ENCODE data around the gene EXOC3L1.
A peak's percentile ranks its signal among the peaks of the same experiment; 100 is the strongest.

The EXOC3L1 gene

DNA sequence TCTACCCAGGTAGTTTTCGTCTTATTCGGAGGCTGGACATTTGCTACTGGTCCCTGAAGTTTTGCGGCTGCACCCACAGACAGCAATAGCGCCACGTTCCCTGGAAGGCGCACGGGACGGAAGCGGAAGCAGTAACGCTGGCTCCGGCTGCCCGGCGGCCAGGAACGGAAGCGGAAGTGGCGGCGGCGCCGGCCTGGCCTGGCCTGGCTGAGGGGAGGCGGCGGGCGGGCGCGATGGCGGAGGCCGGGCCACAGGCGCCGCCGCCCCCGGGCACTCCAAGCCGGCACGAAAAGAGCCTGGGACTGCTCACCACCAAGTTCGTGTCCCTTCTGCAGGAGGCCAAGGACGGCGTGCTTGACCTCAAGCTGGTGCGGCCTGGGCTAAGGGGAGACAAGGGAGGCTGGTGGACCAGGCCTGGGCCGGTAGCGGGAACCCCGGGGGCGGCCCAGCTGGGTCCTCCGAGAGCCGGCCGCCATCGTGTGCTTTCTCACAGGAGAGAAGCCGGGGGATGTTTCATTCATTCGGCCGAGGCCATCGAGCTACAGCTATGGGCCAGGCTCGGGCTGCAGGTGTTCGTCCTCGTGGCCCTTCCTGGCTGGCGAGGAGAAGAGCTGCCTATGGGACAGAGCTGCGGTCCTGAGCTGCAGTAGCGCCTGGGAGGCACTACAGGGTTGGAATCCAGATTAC, 2.2 kb upstream of the EXOC3L1 start, which contains the start of gene E2F4:
TSS of gene E2F4 (plus strand) at position 161 of the 687 bp plus-strand sequence. CDS start at position 234, 73 bp downstream.
- ChIA-PET CTCF (interaction anchor here (0.9 to 9.3 kb wide), 2 partner anchors 19 to 238 kb away, joined by 3 to 83 read pairs; no protein-coding TSS in a partner anchor), POLR2A (no interaction called here)

DNA sequence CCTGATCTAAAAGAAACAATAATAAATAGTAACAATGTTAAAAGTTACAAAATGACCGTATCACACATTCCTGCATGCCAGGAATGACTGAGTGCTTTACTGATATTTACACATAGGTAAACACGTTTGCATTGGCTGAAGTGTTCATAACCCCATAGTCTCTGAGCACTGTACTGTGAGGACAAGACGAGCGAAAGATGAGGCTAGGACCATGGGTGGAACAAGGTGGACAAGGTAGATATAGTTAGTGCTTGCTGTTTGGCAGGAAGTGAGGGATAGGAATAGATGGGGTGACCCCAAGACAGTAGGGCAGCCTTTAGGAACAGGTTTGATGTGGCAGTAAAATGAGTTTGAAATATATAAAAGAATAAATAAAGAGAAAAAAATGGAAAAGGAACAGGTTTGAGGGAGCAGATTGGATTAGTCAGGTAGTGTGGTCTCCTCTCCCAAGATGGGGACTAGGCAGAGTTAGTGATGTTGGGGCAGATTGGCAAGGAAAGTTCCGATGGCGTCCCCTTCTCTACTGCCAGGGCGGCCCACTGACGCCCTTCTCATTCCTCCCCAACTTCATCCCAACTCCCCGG, 1.6 kb upstream of the EXOC3L1 start:
- CTCF ChIA-PET: interaction anchor here (7.5 kb wide), 1 partner anchor 240 kb away, joined by 90 read pairs; no protein-coding TSS in a partner anchor
- no peak for TF ChIP-seq CTCF (IDR thresholded peaks at IDR 0.05; ENCODE audit: insufficient read depth, low read length, missing control alignments)
- H3K4me3 ChIP-seq (ENCODE audit: low read depth, low read length): peak overlapping the region; percentile 56
- POLR2A ChIA-PET: no interaction called here
- no peak for DNase-seq (ENCODE audit: low read depth, low spot score)

More for the DNA sequence above, 2.2 kb upstream of the EXOC3L1 start, which contains the start of gene E2F4:
- DNase-seq (ENCODE audit: low read depth, low spot score): peak; percentile 40
- H3K4me3 ChIP-seq (ENCODE audit: low read depth, low read length): peak within 1 kb of the TSS; percentile 97
- TF ChIP-seq CTCF (IDR thresholded peaks at IDR 0.05; ENCODE audit: insufficient read depth, low read length, missing control alignments): no peak

DNA sequence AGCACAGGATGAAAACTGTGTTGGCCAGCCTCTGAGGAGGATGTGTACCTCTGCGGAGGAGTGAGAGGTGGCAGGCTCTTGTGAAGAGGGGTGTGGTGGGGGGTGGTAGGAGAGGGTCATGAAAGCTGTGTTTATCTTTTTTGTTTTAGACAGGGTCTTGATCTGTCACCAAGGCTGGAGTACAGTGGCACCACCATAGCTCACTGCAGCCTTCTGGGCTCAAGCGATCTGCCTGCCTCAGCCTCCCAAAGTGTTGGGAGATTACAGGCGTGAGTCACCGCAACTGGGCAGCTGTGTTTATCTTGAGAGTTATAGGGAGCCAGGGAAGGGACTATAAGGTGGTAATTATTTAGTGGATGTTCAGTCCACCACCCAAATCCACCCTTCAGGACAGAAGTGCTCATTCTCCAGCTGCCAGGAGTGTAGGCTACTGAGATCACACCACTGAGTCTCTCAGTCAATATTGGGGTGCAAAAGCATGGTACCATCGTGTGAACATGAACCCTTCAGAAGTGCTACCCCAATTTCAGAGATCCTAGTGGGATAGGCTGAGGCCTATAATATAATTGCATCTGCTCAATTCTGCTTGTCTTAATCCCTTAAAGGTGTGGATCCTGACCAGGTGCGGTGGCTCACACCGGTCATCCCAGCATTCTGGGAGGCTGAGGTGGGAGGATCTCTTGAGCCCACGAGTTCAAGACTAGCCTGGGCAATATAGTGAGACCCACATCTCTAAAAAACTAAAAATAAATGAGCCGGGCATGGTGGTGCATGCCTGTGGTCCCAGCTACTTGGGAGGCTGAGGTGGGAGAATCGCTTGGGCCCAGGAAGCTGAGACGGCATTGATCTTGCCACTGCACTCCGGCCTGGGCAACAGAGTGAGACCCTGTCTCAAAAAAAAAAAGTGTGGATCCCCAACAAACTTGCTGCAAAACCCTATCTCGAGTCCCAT, 788 bp upstream of the EXOC3L1 start:
- POLR2A ChIA-PET: no interaction called here
- H3K4me3 ChIP-seq (ENCODE audit: low read depth, low read length): no peak overlapping the region
- DNase-seq (ENCODE audit: low read depth, low spot score): no peak
- CTCF ChIA-PET: interaction anchor here (2.1 to 10.2 kb wide), 3 partner anchors 7 to 239 kb away, joined by 5 to 128 read pairs (median 90); no protein-coding TSS in a partner anchor
- TF ChIP-seq CTCF (IDR thresholded peaks at IDR 0.05; ENCODE audit: insufficient read depth, low read length, missing control alignments): no peak

DNA sequence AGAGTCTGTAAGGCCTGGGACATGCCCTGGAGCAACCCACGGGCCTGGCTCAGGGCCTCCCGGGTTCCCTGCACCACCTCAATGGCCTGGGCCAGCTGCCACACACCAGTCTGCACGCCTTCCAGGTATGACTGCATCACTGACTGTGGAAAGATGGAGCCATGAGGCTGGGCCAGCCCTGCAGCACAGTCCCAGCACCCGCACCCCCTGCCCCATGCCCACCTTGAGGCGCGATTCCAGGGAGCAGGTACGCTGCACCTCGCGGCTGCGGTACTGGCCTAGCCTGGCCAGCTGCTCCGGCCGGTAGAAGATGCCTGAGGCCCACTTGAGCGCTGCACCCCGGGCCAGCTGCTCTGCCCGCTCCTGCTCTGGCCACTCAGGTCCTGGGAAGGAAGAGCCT, 1.1 kb downstream of the EXOC3L1 start:
- no peak overlapping the region for H3K4me3 ChIP-seq (ENCODE audit: low read depth, low read length)
- POLR2A ChIA-PET: no interaction called here
- no peak for DNase-seq (ENCODE audit: low read depth, low spot score)
- no peak for TF ChIP-seq CTCF (IDR thresholded peaks at IDR 0.05; ENCODE audit: insufficient read depth, low read length, missing control alignments)
- CTCF ChIA-PET: interaction anchor here (0.8 to 10.2 kb wide), 10 partner anchors 9 to 237 kb away, joined by 3 to 128 read pairs (median 26); partner anchors contain the start of genes FBXL8, NOL3 and TRADD

DNA sequence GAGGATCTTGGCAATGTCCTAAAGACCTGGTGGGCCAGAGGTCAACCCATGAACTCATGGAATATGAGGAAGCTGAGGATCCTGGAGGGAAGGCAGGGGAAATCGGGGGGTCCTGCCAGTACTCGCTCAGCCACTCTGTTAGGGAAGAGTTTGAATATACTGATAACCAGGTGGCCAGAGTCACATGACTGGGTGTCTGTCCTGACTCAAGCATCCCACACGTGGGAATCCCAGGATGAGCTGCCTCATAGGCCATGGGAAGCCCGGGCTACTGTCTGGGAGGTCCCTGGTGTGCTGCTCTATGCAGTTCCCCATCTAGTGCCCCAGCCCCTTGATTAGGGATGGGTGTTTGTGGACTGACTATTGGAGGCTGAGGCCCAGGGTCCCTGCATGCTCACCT, 1.6 kb downstream of the EXOC3L1 start:
- TF ChIP-seq CTCF (IDR thresholded peaks at IDR 0.05; ENCODE audit: insufficient read depth, low read length, missing control alignments): no peak
- H3K4me3 ChIP-seq (ENCODE audit: low read depth, low read length): no peak overlapping the region
- ChIA-PET POLR2A (no interaction called here), CTCF (interaction anchor here (1.2 to 10.2 kb wide), 10 partner anchors 10 to 237 kb away, joined by 3 to 128 read pairs (median 26); partner anchors contain the start of genes CES3, FBXL8, NOL3 and TRADD)
- no peak for DNase-seq (ENCODE audit: low read depth, low spot score)

Data from AG04449 (cell line).